Retinal pigment epithelial cell (primary cell): ENCODE results near the gene SPATA16.

Source experiments
- DNase-seq: peaks from one replicate; pipeline ENCODE4 v3.0.0-alpha.2; 2010; ENCODE audit warnings: low read depth
- H3K4me3 ChIP-seq: 2 replicates; pipeline ENCODE4 v1.5.1; 2011; ENCODE audit warnings: mild to moderate bottlenecking, low read length, control low read depth, moderate library complexity
- TF ChIP-seq, protein P1 (sequence below): conservative IDR thresholded peaks from 2 replicates; pipeline ENCODE4 v1.5.1; 2011; ENCODE audit warnings: low read depth, low read length, control low read depth, inconsistent platforms

The SPATA16 gene

DNA sequence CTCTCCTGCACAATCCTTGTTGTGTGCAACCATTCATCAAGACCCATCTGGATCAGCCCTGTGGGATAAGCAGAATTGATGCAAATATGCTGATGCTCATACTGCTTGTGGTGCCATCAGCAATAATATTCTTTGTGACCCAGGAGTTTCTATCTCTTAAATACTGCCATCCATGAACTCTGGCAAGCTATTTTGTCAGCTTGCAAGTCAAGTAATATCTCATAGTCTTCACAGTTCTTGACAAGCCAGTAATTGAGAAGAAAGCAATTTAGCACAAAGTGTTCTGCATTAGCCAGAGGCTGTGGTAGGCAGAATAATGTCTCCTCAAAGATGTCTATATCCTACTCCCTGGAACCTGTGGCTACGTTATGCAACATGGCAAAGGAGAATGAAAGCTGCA lies 49.0 kb downstream of the SPATA16 start:
- no peak for DNase-seq
- H3K4me3 ChIP-seq: no peak overlapping the region
- TF ChIP-seq, protein P1, sequence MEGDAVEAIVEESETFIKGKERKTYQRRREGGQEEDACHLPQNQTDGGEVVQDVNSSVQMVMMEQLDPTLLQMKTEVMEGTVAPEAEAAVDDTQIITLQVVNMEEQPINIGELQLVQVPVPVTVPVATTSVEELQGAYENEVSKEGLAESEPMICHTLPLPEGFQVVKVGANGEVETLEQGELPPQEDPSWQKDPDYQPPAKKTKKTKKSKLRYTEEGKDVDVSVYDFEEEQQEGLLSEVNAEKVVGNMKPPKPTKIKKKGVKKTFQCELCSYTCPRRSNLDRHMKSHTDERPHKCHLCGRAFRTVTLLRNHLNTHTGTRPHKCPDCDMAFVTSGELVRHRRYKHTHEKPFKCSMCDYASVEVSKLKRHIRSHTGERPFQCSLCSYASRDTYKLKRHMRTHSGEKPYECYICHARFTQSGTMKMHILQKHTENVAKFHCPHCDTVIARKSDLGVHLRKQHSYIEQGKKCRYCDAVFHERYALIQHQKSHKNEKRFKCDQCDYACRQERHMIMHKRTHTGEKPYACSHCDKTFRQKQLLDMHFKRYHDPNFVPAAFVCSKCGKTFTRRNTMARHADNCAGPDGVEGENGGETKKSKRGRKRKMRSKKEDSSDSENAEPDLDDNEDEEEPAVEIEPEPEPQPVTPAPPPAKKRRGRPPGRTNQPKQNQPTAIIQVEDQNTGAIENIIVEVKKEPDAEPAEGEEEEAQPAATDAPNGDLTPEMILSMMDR: no peak

GRCh38 chr3:173090492-173090891 lies 50.5 kb downstream of the SPATA16 start:
- H3K4me3 ChIP-seq: no peak overlapping the region
- no peak for DNase-seq
- TF ChIP-seq, protein P1: no peak

DNA sequence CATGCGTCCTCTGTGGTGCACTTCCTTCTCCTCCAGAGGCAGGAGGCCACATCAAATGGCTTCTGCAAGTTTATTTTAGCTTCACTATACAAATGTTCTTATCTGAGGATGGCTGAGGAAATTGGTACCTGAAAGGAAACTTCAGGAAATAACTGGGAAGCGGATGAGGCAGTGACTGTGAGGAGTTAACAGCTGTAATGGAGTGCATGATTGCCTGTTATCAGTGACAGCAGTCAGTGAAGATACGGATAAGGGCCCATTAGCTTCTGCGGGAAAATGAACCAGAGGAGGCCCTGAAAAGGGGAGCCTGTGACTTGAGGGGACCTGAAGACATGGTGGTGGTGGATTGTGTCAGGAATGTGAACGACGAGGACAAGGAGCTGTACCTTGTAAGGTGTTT lies 51.8 kb downstream of the SPATA16 start:
- TF ChIP-seq, protein P1: no peak
- no peak overlapping the region for H3K4me3 ChIP-seq
- no peak for DNase-seq

GRCh38 chr3:173078525-173078924 lies 62.5 kb downstream of the SPATA16 start:
- no peak overlapping the region for H3K4me3 ChIP-seq
- DNase-seq: no peak
- TF ChIP-seq, protein P1: no peak

DNA sequence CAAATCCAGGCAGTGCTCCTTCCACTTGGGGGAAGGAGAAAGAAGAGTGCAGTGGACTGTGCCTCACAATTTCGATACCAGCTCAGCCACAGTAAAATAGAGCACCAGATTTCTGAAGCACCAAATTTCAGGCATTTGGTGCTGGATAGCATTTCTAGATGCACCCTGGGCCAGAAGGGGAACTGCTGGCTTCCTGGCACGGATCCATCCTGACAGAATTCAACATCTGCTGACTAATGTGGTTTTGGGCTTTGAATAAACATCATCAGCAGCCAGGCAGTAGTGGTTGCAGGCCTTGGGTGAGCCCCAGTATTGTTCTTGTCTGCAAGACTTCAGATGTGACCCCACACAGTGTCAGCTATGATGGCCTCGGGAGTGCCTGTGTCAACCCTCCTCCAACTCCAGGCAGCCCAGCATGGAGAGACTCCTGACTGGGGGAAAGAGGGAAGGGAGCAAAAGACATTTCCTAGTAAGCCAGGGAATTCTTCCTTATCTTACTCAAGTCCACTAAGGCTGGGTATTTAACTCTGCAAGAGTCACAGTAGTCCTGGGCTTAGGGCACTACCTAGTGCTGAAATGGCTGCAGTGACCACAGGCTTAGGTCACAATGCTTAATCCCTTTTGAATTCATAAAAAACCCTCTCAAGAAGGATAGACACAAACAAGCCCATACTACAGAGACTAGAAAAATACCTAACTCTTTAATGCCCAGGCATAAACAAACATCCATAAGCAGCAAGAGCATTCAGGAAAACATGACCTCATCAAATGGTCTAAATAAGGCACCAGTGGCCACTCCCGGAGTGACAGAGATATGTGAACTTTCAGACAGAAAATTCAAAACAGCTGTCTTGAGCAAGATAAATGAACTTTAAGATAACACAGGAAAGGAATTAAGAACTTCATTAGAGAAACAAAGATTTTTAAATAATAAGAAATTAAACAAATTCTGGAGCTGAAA lies 74.7 kb downstream of the SPATA16 start:
- TF ChIP-seq, protein P1: peak; percentile 8
- DNase-seq: no peak
- no peak overlapping the region for H3K4me3 ChIP-seq

- H3K4me3 ChIP-seq: no peak overlapping the region
- TF ChIP-seq, protein P1: no peak
- DNase-seq: no peak
Measured at GRCh38 chr3:173065543-173065981, 75.5 kb downstream of the SPATA16 start.

DNA sequence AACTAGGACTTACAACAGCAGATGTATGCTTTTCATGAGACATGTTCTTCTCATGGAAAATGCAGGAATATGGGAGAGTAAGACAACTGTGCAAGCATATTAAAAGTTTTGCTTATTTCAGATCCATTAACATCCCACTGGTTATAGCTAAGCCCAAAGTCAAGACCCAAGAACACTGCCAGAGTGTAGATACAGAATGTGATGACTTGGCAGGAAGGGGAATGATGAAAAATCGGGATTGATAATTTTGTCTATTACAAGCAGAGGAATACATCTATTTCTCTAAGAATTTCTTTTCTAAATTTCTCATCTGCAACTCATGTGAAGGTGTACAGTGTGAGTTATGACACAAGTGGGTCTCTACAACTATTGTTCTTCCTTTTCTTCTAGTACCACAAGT lies 76.4 kb downstream of the SPATA16 start:
- TF ChIP-seq, protein P1: no peak
- no peak overlapping the region for H3K4me3 ChIP-seq
- DNase-seq: no peak
